Measurements from ENCODE around the gene LMTK2.

Gene LMTK2

GRCh38 chr7:98203261-98203963, 96.8 kb downstream of the LMTK2 start:
- Histone ChIP-seq H4K20me1 (peaks cover 9 to 83% (median 66%) of the 10 kb centered on the region in 11 experiments; a peak in 21 of 22 replicates), H3K9me3 (replicated peaks in 1 of 11) (peaks cover 0 to 5% (median 3%) of the 10 kb centered on the region in 11 experiments; a peak in 13 of 22 replicates), H3K4me3 (no peak overlapping the region), H3K4me2 (peak overlapping the region; percentile 56 to 95 (median 79)), H3K36me3 (peaks cover 24 to 60% (median 51%) of the 10 kb centered on the region in 11 experiments), H3K27me3 (0 out of 22 replicates have a peak, but pooled peaks cover 0 to 7% (median 0%) of the 10 kb centered on the region in 11 experiments), H3K27ac (peak overlapping the region in 7 of 11 experiments; percentile 13 to 59 (median 34); a peak in 10 of 22 replicates), H3K4me1 (peaks cover 23 to 47% (median 42%) of the 10 kb centered on the region in 10 experiments), H3K9ac (peak overlapping the region in 8 of 11 experiments; percentile 8 to 54 (median 41); a peak in 6 of 22 replicates)
- TF ChIP-seq Cebpa-rat (IDR thresholded peaks at IDR 0.05): no peak

- Histone ChIP-seq H3K27ac (no peak overlapping the region), H3K4me2 (peak overlapping the region in 4 of 11 experiments; percentile 84 to 95 (median 88); a peak in 4 of 22 replicates), H3K4me3 (no peak overlapping the region)
Measured at GRCh38 chr7:98203964-98204605, 97.4 kb downstream of the LMTK2 start.

GRCh38 chr7:98204670-98205069, 98.0 kb downstream of the LMTK2 start:
- H3K27me3 ChIP-seq: 0 out of 22 replicates have a peak, but pooled peaks cover 0 to 7% (median 0%) of the 10 kb centered on the region in 11 experiments
- H4K20me1 ChIP-seq: peaks cover 9 to 87% (median 62%) of the 10 kb centered on the region in 11 experiments; a peak in 21 of 22 replicates
- H3K4me1 ChIP-seq: peaks cover 16 to 47% (median 42%) of the 10 kb centered on the region in 10 experiments
- no peaks in the 10 kb centered on the region for H3K9me3 ChIP-seq (replicated peaks in 1 of 11)
- no peak for TF ChIP-seq Cebpa-rat (IDR thresholded peaks at IDR 0.05)
- H3K4me3 ChIP-seq: no peak overlapping the region
- H3K36me3 ChIP-seq: peaks cover 24 to 56% (median 49%) of the 10 kb centered on the region in 11 experiments
- no peak overlapping the region for H3K9ac ChIP-seq
- H3K27ac ChIP-seq: no peak overlapping the region
- no peak overlapping the region for H3K4me2 ChIP-seq

More at GRCh38 chr7:98203964-98204605, 97.4 kb downstream of the LMTK2 start:
- H3K9ac ChIP-seq: no peak overlapping the region
- 0 out of 22 replicates have a peak, but pooled peaks cover 0 to 7% (median 0%) of the 10 kb centered on the region in 11 experiments for H3K27me3 ChIP-seq
- H3K9me3 ChIP-seq (replicated peaks in 1 of 11): 0 out of 22 replicates have a peak, but pooled peaks cover 0 to under 1% (median 0%) of the 10 kb centered on the region in 11 experiments
- no peak for TF ChIP-seq Cebpa-rat (IDR thresholded peaks at IDR 0.05)
- H3K36me3 ChIP-seq: peaks cover 24 to 59% (median 50%) of the 10 kb centered on the region in 11 experiments
- H3K4me1 ChIP-seq: peaks cover 21 to 47% (median 42%) of the 10 kb centered on the region in 10 experiments
- H4K20me1 ChIP-seq: peaks cover 9 to 87% (median 64%) of the 10 kb centered on the region in 11 experiments; a peak in 21 of 22 replicates

- Histone ChIP-seq H3K36me3 (peaks cover 24 to 56% (median 49%) of the 10 kb centered on the region in 11 experiments), H3K4me1 (peaks cover 16 to 43% (median 37%) of the 10 kb centered on the region in 10 experiments), H3K27me3 (peaks cover 0 to 7% (median 0%) of the 10 kb centered on the region in 11 experiments; a peak in 1 of 22 replicates), H3K9ac (no peak overlapping the region), H3K27ac (no peak overlapping the region), H4K20me1 (peaks cover 9 to 90% (median 58%) of the 10 kb centered on the region in 11 experiments; a peak in 21 of 22 replicates), H3K4me2 (no peak overlapping the region), H3K4me3 (no peak overlapping the region), H3K9me3 (replicated peaks in 1 of 11) (no peaks in the 10 kb centered on the region)
- no peak for TF ChIP-seq Cebpa-rat (IDR thresholded peaks at IDR 0.05)
Measured at GRCh38 chr7:98205162-98205845, 98.6 kb downstream of the LMTK2 start.

- H3K9ac ChIP-seq: no peak overlapping the region
- H3K36me3 ChIP-seq: peaks cover 24 to 56% (median 49%) of the 10 kb centered on the region in 11 experiments
- peaks cover 0 to 10% (median 0%) of the 10 kb centered on the region in 11 experiments; a peak in 5 of 22 replicates for H3K27me3 ChIP-seq
- no peak overlapping the region for H3K4me2 ChIP-seq
- no peak for TF ChIP-seq Cebpa-rat (IDR thresholded peaks at IDR 0.05)
- peaks cover 14 to 32% (median 25%) of the 10 kb centered on the region in 10 experiments for H3K4me1 ChIP-seq
- no peak overlapping the region for H3K4me3 ChIP-seq
- H3K9me3 ChIP-seq (replicated peaks in 1 of 11): no peaks in the 10 kb centered on the region
- no peak overlapping the region for H3K27ac ChIP-seq
- H4K20me1 ChIP-seq: peaks cover 9 to 76% (median 44%) of the 10 kb centered on the region in 11 experiments; a peak in 21 of 22 replicates
Measured at GRCh38 chr7:98206451-98207330, 100.0 kb downstream of the LMTK2 start.

GRCh38 chr7:98209166-98209920, 102.7 kb downstream of the LMTK2 start:
- Histone ChIP-seq H3K4me1 (peaks cover 0 to 13% (median 4%) of the 10 kb centered on the region in 10 experiments; a peak in 9 of 20 replicates), H3K27me3 (peaks cover 0 to 15% (median 0%) of the 10 kb centered on the region in 11 experiments; a peak in 5 of 22 replicates), H3K9me3 (replicated peaks in 1 of 11) (no peaks in the 10 kb centered on the region), H3K27ac (no peak overlapping the region), H3K9ac (no peak overlapping the region), H3K4me3 (no peak overlapping the region), H4K20me1 (peaks cover 0 to 75% (median 17%) of the 10 kb centered on the region in 11 experiments; a peak in 16 of 22 replicates), H3K4me2 (no peak overlapping the region), H3K36me3 (peaks cover 19 to 43% (median 36%) of the 10 kb centered on the region in 11 experiments)
- no peak for TF ChIP-seq Cebpa-rat (IDR thresholded peaks at IDR 0.05)

- Histone ChIP-seq H3K27me3 (peaks cover 0 to 15% (median 0%) of the 10 kb centered on the region in 11 experiments; a peak in 5 of 22 replicates), H3K4me3 (no peak overlapping the region), H3K4me1 (peaks cover 0 to 13% (median 4%) of the 10 kb centered on the region in 10 experiments; a peak in 9 of 20 replicates), H3K27ac (no peak overlapping the region), H4K20me1 (peaks cover 1 to 74% (median 7%) of the 10 kb centered on the region in 11 experiments; a peak in 15 of 22 replicates), H3K9me3 (replicated peaks in 1 of 11) (no peaks in the 10 kb centered on the region), H3K36me3 (peaks cover 17 to 31% (median 23%) of the 10 kb centered on the region in 11 experiments), H3K4me2 (peak overlapping the region in 2 of 11 experiments; percentile 19 to 44; a peak in 2 of 22 replicates), H3K9ac (no peak overlapping the region)
- no peak for TF ChIP-seq Cebpa-rat (IDR thresholded peaks at IDR 0.05)
Measured at GRCh38 chr7:98210513-98211220, 104.0 kb downstream of the LMTK2 start.

Data from BLaER1 treated with 17β-estradiol and CSF1 and Interleukin-3, amounts not matched to agents 10 nM and 100 nM (cell line).